GM21723 (cell line): ENCODE data around the gene PDE6D.
"Not testable (repeated sequence)": the region's sequence is repeated elsewhere in the genome, so short reads cannot be mapped to it uniquely, and the experiment has no call there.

Experiments
- ATAC-seq: cut with Tn5 transposase; IDR thresholded peaks from one replicate; pipeline ENCODE4 v1.9.1; 2021; ENCODE audit warnings: mild to moderate bottlenecking, moderate library complexity; ENCODE audit not compliant: unreplicated experiment

The PDE6D gene

DNA sequence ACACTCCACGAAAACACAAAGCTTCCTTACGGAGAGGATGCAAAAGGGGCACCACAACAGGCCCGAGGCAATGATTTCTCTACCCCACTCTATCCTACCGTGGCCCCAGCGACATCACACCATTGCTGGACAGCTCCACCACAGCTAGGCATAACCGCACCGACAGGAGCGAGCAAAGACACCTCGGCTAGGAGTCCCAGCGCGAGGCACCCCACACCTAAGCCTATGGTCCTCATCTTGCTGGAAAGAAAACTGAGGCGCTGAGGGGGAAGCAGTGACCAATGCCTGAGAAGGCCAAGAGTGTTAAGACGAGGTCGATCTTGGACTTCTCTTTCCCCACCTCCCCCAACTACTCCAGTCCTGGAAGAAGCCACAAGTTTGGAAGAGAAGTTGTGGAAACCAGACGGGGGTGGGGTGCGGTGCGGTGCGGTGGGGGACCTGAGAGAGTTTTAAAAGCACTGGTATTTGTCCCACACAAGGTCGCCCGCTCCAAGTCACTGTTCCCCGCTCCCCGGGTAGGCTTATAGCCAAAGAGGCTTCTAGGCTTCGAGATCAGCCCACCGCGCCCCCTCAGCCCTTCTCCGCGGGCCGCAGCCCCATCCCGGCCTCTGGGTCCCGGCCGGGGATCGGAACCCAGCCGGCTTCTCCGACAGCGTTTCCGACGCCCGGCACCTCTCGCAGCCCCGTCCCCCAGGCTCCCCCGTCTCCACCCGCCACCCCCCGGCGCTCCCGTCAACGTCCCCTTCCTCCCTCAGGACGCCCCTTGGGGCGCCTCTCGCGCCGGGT, 766 bp downstream of the PDE6D start:
- peak; percentile 29 for ATAC-seq

DNA sequence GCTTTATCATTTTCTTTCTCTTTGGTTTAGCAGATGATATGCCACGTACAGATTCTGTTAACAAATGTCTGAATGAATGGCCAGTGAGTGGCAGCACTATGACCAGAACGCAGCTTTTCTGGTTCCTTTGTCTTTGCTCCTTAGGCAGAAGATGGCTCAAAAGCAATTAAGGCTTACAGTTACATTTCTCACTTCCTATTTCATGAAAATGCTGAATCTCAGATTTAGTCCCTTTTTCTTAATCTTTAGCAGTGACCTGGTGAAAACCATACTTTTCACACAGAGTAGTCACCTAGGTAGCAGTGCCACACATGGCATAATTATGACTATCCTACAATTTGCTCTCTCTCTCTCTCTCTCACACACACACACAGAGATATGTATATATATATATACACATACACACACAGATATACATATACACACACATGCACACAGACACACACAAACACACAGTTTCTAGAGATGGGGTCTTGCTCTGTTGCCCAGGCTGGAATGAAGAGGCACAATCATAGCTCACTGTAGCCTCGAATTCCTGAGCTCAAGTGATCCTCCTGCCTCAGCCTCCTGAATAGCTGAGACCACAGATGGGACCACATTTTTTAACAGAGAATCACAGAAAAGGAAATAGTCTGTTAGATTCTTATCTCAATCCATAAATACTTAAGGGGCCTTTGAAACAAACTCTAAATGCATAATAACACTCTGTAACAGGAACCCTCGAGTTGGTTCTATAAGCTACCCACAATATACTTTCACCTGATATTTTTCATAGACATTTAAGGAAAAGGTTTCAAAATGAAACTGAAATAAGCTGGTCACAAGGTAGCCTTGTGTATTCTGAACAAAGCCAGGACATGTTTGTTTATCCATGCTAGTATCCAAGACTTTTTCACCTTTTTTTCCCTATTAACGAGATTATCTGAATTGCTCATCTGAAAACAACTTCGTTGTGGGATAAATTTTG, 11.6 kb downstream of the PDE6D start:
- ATAC-seq = peak; percentile 61

DNA sequence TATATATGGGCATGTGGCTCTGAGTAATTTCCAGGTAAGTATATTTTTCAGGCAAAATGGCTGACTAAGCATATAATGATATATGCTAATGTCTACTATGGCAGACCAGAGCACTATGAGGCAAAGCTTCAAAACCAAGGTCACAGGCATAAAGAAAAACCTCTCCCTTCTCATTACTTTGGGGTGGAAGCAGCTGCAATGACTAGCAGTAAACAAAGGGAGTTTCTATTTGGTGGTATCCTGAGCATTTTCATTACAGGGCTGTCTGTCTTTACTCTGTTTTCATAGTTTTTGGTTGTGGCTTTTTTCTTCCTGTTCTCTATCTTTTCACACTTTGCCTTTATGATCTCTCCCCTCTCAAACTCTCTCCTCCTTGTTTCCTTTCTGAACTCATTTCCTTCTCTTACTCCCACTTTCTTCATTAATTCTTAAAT, 15.6 kb downstream of the PDE6D start:
- ATAC-seq = peak; percentile 61

DNA sequence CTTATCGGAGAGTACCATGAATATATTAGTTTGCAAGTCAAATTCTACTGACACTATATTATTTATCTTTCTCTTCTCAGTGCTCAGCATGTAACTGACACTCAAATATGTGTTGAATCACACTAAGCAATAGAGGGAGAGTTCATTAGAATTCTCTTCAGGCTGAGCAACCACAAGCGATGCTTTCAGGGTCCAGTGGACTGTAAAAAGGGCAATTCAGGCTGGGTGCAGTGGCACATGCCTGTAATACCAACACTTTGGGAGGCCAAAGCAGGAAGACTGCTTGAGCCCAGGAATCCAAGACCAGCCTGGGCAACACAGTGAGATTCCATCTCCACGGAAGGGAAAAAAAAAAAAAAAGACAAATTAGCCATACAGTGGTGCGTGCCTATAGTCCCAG, 16.3 kb downstream of the PDE6D start:
- ATAC-seq = no peak

DNA sequence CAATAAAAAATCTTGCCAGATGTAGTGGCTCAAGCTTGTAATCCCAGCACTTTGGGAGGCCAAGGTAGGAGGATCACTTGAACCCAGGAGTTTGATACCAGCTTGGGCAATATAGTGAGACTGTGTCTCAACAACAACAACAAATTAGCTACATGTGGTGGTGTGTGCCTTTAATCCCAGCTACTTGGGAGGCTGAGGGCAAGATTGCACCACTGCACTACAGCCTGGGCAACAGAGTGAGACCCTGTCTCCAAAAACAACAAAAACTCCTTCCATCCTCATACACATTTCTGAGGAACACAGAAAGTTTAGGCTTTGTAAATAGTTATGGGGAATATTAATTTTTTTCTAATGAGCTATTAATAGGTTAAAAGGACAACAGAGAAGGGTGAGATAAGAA, 17.0 kb downstream of the PDE6D start:
- ATAC-seq = no peak

DNA sequence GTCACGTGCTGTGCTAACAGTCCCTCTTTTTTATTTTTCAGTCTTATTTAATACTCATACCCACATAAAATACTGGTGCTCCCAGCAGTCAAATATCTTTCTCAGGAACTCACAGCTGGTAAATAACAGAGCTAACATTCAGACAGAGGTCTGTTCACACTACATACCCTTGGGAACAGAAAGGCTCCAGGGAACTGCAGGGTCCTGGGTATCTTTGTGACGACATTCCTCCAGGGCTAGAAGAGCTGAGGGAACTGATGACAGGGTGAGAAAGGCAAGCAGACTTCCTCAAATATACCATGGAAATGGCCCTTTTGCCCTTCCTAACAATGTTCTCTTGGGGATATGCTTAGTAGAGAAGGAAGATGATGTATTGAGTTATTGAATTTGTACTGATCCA, 19.3 kb downstream of the PDE6D start:
- ATAC-seq = no peak

DNA sequence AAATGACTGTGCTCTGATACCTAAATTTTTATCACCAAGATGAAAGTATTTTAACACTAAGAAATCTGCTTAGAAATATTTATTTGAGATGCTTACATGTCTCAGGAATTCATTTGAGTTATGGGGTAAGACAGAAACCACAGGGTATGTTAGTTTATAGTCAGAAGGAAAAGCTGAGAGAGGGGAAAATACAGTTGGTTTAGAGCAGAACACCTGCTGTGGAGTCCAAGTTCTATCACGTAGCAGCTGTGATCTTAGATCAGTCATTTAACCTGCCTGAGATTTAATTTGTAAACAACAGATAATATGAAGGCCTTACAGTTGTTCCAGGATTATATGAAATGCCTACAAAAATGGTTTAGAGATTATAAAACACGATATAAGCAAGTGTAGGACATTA, 29.0 kb downstream of the PDE6D start:
- ATAC-seq = no peak

DNA sequence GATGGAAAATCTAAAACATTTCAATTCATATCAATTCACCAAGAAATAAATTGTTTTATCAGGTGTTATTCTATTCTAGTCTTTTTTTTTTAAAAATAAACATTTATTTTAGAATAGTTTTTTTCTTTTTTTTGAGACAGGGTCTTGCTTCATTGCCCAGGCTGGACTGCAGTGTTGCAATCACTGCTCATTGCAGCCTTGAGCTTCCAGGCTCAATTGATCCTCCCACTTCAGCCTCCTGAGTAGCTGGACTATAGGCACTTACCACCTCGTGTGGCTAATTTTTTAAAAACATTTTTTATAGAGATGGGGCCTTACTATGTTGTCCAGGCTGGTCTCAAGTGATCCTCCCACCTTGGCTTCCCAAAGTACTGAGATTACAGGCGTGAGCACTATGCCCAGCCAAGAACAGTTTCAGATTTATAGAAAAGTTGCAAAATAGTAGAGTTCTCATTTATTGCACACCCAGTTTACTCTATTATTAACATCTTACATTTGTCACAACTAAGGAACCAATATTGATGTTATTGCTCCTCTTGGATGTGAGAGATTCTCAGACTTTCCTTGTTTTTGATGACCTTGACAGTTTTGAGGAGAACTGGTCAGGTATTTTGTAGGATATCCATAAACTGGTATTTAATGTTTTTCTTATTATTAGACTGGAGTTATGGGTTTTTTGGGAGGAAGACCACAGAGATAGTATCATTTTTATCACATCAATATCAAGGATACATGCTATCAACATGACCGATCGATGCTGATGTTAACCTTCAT, 29.9 kb downstream of the PDE6D start:
- no peak for ATAC-seq

DNA sequence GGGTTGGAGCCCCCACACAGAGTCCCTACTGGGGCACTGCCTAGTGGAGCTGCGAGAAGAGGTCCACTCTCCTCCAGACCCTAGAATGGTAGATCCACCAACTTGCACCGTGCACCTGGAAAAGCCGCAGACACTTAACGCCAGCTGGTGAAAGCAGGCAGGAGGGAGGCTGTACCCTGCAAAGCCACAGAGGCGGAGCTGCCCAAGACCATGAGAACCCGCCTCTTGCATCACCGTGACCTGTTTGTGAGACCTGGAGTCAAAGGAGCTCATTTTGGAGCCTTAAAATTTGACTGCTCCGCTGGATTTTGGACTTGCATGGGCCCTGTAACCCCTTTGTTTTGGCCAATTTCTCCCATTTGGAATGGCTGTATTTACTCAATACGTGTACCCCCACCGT, 32.1 kb downstream of the PDE6D start:
- not testable (repeated sequence) for ATAC-seq

DNA sequence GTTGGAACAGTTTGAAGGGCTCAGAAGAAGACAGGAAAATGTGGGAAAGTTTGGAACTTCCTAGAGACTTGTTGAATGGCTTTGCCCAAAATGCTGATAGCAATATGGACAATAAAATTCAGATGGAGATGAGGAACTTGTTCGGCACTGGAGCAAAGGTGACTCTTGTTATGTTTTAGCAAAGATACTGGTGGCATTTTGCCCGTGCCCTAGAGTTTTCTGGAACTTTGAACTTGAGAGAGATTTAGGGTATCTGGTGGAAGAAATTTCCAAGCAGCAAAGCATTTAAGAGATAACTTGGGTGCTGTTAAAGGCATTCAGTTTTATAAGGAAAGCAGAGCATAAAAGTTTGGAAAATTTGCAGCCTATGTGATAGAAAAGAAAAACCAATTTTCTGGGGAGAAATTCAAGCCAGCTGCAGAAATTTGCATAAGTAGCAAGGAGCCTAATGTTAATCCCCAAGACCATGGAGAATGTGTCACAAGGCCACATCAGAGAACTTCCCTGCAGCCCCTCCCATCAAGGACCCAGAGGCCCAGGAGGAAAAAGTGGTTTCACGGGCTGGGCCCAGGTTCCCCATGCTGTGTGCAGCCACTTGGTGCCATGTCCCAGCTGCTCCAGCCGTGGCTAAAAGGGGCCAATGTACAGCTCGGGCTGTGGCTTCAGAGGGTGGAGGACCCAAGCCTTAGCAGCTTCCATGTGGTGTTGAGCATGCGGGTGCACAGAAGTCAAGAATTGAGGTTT, 32.8 kb downstream of the PDE6D start:
- ATAC-seq = not testable (repeated sequence)

DNA sequence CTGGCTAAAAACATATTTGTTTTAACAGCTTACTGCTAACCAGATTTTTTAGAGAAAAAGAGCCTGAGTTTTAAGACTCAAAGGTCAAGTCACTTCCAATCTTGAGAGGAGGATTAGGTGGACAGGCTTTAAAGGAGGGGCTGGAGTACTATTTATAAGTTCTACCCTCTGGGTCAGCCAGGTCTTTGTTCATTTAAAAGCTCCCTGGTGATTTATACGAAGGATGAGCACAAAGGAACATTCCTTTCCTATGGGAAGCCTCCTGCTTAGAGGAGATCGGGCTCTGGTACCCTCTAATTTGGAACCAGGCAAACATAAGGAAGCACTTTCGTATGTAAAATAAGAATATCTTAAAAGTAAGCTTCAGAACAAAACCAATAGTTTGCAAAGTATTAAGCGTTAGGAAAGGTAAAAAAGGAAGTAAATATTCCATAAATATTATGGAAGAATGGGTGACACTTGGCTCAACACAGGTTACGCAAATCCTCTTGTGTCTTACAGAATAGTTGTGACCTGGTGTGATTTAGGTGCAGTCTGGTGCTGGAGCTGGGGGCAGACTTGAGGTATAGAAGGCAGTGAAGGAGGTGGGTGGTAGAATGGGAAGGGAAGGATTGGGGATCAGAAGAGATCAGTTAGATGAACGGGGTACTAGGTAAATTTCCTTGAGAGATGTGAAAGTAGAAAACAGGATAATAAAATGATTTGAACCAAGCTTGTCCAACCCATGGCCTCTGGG, 35.6 kb downstream of the PDE6D start:
- ATAC-seq = no peak

DNA sequence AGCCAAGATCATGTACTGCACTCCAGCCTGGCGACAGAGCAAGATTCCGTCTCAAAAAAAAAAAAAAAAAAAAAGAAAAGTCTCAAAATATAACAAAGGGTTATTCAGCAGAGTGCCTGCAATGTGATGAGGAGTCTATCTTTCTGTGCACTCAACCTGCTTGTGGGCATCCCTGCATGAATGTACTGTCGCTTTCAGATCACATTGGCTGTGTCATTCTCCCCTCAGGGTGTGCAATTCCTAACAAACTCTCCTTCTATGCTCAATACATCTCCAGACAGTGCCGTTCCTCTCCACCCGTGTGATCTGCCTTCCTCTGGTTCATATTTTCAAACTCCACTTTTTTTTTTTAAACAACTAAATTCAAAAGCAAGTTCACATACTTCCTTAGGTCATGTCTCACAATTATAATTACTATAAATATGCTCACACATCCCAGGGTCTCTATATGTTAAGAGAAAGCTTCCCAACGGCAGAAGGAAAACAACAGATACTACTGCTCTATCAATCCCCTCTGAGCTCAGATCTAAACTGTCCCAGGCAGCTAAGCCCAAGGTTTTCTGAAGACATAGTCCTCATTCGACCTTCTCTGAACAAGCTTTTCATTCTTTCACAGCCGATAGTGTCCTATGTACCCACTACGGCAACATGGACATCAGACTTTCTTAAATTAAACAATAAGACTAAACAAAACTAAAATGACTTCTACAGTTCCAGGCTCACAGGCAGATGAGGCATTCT, 37.5 kb downstream of the PDE6D start:
- ATAC-seq = no peak

DNA sequence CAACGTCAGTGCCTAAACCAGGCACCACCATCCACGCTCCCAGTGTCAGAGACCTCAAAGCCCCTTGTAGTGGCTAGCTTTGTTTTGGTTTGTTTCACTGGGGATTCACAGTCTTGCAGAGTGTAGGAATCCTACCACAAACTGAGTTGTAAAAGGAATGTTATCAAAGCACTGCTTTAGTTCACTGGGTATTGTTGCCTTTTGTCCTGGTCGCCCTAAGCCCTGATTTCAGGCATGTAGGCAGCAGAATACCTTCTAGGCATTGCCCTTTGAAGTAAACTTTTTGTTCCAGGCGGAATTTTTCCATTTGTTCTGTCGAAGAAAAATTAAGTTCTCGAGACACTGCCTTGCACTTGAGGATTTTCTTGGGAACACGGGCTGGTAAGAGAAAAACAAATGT, 43.3 kb downstream of the PDE6D start:
- no peak for ATAC-seq

DNA sequence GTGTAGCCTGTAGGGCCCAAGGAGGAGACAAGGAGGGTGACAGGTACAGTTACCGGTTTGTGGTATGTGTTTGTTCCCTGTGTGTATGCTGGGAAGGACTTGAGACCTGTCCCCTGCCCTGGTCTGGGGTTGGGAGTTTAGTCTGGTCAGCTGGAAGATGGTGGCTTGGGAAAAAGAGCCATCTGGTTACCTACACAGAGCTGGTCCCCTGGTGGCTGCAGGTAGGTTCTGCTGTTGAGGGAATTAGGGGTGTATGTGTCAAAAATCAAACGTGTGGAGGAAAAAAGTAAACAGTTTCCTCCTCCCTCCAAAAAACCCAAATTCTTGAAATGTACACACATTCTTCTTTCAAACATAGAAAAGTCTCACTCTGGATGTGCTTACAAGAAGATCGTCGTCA, 48.5 kb downstream of the PDE6D start:
- no peak for ATAC-seq

DNA sequence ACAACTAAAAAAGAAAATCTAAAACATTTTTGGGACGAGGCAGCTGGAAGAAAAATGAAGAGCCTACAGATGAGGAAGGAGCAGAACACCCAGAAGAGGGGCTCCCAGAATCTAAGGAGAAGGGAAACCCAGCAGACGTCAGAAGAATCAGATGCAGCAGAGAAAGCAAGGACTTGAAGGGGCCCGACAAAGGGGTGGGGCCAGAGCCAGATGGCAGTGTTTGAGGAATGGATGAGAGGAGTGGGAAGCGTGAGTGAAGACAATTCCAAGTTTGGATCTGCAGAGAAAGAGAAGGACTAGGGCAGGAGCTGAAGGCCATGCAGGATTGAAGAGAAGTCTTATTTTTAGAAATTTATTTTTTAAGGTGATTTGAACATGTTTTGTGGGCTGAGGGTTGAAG, 53.5 kb downstream of the PDE6D start:
- ATAC-seq = no peak

DNA sequence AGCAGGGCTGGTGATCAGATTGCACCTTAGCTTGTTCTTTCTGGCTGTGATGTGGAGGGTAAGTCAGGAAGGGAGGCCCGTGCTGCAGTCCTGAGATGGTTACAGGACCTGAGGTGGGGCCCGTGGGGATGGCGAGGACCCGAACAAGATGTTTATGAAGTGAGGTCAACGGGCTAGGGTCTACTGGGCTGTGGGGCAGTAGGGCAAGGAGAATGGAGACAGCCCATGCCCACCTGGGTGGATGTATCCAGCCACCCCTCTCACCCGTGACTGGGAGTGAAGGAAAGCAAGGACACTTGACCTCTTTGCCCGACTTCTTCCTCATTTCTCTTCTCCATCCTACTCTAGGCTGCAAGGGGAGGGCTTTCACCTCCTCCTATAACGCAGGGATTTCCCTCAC, 54.8 kb downstream of the PDE6D start:
- ATAC-seq = no peak

DNA sequence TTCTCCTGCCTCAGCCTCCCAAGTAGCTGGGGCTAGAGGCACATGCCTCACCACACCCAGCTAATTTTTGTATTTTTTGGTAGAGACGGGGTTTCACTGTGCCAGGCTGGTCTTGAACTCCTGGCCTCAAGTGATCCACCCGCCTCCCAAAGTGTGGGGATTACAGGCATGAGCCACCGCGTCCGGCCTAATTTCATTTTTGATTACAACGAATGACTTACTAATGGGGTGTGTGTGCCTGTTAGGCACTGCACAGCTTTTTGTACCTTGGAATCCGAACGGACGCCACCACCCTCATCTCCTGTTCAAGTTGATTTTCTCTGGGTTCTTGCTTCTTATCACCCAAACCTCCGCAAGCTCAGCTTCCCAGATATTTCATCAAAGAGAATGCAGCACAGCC, 55.6 kb downstream of the PDE6D start:
- ATAC-seq = no peak

DNA sequence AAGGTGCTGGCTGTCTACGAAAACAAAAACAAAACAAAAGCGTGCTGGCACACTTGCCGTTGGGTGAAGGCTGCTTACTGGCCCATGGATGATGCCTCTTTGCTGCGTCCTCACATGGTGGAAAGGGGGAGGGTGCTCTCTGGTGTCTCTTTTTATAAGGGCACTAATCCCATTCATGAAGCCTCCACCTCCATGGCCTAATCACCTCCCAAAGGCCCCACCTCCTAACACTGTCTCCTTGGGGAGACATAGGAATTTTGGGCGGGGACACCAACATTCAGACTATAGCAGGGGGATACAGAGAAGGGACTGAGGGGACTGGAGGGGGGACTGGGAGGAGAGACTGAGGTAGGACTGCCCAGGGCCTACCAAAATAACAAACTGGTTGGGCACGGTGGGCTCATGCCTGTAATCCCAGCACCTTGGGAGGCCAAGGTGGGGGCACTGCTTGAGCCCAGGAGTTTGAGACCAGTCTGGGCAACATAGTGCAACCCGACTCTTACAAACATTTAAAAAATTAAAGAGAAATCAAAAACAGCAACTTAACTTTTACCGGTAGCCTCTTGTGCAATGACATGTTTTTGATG, 58.3 kb downstream of the PDE6D start:
- ATAC-seq = no peak
